KOPT-K1 (cell line): ENCODE measurements around the gene ADAM12.

Source experiments
- H3K27ac ChIP-seq: fragments of 200-600 bp; sonication (generic); 2 replicates; pipeline ENCODE4 v1.5.1; 2016; ENCODE audit warnings: antibody characterized with exemption, mild to moderate bottlenecking, low read depth, low read length; ENCODE audit not compliant: poor library complexity, severe bottlenecking
- H3K36me3 ChIP-seq: fragments of 200-600 bp; sonication (generic); 2 replicates; pipeline ENCODE4 v1.5.1; 2017; ENCODE audit warnings: antibody characterized with exemption, mild to moderate bottlenecking, low read length, moderate library complexity; ENCODE audit not compliant: insufficient read depth
- H3K9me3 ChIP-seq: fragments of 200-600 bp; sonication (generic); 2 replicates; pipeline ENCODE4 v1.5.1; 2017; ENCODE audit warnings: antibody characterized with exemption, low read length, mild to moderate bottlenecking; ENCODE audit not compliant: insufficient read depth, poor library complexity, severe bottlenecking

ADAM12 gene

DNA sequence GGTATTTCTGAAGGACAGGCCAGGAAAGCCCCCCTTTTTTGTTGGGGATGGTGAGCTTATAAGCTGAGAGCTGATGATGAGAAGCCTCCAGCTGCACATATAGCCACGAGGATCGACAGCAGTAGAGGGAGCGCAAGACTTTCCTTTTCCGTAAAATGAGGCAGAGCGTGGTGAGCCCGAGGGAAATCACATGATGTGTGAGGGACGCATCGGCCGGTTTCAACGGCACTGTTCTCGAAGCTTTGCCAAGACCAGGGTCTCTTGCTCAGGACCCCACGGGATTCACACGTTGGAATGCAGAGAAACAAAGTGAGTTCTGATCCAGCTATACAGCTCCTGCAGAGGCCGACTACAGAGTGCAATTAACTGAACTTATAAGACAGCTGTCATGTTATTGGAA lies 55.7 kb downstream of the ADAM12 start:
- Histone ChIP-seq H3K27ac (no peak overlapping the region), H3K9me3 (no peaks in the 10 kb centered on the region), H3K36me3 (no peaks in the 10 kb centered on the region)

DNA sequence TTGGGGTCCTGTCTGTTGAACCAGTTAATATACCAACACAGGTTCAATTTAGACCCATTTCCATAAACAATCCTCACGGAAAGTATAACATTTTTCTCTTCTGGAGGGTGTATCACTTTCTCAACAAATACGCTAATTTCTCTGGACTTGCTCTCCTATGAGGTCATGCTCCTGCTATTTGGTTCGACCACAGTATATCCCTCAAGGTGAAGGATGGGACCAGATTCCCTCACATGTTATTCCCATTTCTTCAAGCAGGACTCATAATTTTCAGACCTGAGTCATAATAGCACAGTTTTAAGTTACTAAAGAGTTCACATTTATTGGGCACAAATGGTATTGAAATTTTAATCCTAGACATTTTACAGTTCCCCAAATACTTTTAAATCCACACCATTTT lies 57.2 kb downstream of the ADAM12 start:
- no peak overlapping the region for H3K27ac ChIP-seq
- H3K36me3 ChIP-seq: no peaks in the 10 kb centered on the region
- no peaks in the 10 kb centered on the region for H3K9me3 ChIP-seq

DNA sequence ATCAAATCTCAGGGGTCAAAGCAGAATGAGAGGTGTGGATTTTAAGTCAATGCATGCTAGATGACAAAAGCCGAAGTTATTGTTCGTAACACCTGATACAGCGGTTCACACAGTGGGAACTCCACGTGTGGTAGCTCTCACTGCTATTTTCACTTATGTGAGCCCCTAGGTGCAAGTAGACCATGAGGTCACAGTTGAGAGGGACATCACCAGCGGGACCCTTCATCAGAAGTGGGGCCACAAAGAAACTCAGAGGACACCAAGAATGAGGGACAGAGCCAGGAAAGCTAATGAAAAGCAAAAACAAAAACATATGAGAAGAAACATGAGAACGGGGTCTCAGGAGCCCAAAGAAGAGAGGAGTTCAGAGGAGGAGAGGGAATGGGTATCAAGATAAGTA lies 63.5 kb downstream of the ADAM12 start:
- H3K27ac ChIP-seq: no peak overlapping the region
- no peaks in the 10 kb centered on the region for H3K36me3 ChIP-seq
- no peaks in the 10 kb centered on the region for H3K9me3 ChIP-seq

DNA sequence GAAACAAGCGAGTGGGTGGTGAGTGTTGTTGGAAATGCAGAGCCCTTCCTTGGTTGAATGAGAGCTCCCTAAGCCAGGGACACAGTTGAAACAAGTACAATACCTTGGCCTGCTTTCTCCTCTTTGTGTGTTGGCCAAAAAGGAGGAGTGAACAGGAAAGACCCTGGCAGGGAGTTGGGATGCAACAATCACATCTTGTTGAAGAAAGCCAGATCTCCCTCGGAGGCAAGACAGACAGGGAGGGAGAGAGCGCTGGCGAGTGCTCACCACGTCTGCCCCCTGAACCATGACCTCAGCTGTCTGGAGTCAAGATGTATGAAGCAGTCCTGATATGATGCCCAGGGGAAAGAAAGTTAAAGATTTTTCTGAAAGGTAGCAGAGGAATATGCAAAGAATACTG lies 66.8 kb downstream of the ADAM12 start:
- Histone ChIP-seq H3K36me3 (no peaks in the 10 kb centered on the region), H3K27ac (no peak overlapping the region), H3K9me3 (no peaks in the 10 kb centered on the region)

- Histone ChIP-seq H3K36me3 (no peaks in the 10 kb centered on the region), H3K27ac (no peak overlapping the region), H3K9me3 (no peaks in the 10 kb centered on the region)
Measured at GRCh38 chr10:126317751-126318150, 70.5 kb downstream of the ADAM12 start.

DNA sequence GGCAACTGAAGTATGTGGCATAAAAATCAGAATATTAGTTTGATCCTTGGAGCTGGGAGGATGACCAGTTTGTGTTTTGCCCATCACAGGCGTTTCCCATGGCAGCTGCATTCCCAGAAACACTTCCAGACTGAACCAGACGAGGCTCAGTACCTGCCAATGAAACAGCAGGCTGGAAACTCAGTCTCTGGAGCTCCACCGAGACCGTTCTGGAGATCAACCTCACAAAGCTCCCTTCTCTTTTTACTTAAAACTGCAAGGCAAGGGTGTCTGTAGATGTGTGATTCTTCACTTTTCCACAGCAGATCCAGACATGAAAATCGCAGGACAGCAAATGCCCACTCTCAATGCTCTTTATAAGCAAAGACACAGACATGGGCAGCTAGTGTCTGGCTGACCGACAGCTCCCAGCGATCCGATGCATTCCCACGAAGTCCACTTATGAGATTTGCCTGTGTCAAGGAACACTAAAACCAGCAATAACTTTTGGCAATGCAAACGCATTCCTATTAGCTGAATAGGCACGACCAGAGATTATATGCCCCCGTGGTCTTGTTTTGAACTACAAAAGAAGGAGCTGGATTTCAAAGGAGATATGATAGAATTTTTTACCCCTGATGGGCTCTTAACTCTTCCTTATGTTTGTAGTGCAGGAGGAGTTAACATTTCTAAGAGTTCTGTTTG lies 72.6 kb downstream of the ADAM12 start:
- H3K27ac ChIP-seq: no peak overlapping the region
- no peaks in the 10 kb centered on the region for H3K36me3 ChIP-seq
- no peaks in the 10 kb centered on the region for H3K9me3 ChIP-seq

GRCh38 chr10:126314863-126315493 lies 73.3 kb downstream of the ADAM12 start:
- no peaks in the 10 kb centered on the region for H3K36me3 ChIP-seq
- no peaks in the 10 kb centered on the region for H3K9me3 ChIP-seq
- H3K27ac ChIP-seq: no peak overlapping the region

- H3K36me3 ChIP-seq: no peaks in the 10 kb centered on the region
- H3K9me3 ChIP-seq: no peaks in the 10 kb centered on the region
- no peak overlapping the region for H3K27ac ChIP-seq
Measured at GRCh38 chr10:126312167-126312566, 76.1 kb downstream of the ADAM12 start.

DNA sequence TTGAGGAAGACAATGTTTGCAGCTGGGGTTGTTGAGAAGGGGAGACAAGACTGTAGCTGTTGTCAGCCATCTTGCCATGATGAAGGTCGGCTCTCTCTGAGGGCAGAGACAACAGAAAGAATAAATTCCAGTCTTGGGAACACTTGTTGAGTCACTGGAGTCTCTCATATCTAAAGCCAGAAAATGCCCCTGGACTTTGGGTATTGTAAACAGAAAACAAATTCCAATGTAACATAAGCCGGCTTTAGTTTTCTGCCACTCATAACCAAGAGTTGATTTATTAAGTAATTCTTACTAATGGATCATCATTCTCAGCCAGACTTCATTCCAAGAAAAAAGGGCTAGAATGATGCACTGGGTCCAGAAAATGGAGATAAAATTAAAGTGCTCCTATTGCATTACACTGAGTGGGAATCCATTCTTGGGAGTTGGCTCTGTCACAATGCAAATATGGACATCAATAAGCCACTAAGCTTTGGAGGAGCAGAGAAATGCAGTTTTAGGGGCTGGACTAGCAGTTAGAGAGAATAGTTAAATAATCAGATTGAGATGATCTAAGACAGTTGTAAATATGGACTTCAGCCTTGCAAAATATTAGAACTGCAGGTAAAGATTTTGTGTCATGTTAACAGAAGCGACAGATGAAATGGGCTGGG lies 78.9 kb downstream of the ADAM12 start:
- no peaks in the 10 kb centered on the region for H3K36me3 ChIP-seq
- no peaks in the 10 kb centered on the region for H3K9me3 ChIP-seq
- H3K27ac ChIP-seq: no peak overlapping the region

DNA sequence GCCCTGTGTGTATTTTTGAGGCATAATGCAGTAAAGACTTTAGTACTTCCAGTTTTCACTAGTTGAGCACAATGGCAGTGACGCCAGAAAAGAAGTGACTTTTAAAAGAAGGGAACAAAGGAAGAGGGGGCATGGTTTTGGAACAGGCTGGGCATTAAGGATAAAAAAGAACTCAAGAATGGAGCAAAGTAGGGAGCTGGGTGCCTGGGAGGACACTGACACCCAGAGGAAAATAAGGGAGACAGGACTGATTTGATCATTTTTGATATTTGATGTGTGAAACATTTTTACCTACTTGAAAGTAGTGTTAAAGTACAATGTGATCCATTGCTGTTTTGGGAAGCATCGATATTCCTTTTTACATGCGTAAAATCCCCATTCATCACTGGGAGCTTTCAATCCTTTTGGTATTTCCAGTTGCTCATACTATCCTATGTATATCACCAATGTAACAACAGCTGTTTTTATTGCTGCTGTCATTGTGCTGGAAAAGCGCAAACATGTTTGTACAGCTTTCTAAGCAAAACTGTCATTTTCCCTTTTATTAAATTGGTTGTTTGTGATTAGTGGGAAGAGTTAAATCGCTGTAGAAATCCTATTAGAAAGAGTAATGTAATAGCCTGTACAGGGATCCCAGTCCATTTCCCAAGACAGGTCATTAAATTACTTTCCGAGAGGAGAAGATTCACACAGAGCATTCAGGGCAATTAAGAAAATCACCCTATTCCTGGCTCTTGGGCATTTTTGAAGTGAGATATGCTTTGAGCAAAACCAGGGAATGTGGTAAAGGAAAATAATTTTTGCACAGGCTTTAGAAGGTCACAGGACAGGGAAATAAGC lies 85.2 kb downstream of the ADAM12 start:
- Histone ChIP-seq H3K36me3 (no peaks in the 10 kb centered on the region), H3K9me3 (no peaks in the 10 kb centered on the region), H3K27ac (no peak overlapping the region)

GRCh38 chr10:126302476-126302756 lies 85.9 kb downstream of the ADAM12 start:
- peaks cover 3% of the 10 kb centered on the region for H3K9me3 ChIP-seq
- H3K36me3 ChIP-seq: no peaks in the 10 kb centered on the region
- no peak overlapping the region for H3K27ac ChIP-seq

- Histone ChIP-seq H3K9me3 (peaks cover 3% of the 10 kb centered on the region), H3K36me3 (no peaks in the 10 kb centered on the region), H3K27ac (no peak overlapping the region)
Measured at GRCh38 chr10:126301701-126302475, 86.4 kb downstream of the ADAM12 start.

DNA sequence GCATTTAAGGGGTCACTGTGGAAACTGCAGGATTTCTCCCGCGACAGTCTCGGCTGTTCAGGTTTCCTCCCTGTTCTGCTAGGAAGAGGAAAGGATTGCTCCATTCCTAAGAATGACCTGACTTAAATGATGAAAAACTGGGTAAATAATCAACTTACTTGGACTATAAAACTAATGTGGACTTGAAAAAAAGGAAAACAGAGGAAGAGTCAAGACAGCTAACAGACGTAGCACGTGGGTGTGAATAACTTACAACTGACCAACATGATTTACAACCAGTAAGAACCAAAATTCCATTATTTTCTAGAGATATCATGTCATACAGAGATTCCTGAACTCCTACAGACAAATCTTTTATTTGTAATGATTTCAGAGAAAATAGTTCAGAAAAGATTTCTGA lies 93.8 kb downstream of the ADAM12 start:
- Histone ChIP-seq H3K27ac (no peak overlapping the region), H3K36me3 (no peaks in the 10 kb centered on the region), H3K9me3 (peaks cover 3% of the 10 kb centered on the region)

- Histone ChIP-seq H3K36me3 (no peaks in the 10 kb centered on the region), H3K9me3 (no peaks in the 10 kb centered on the region), H3K27ac (no peak overlapping the region)
Measured at GRCh38 chr10:126290232-126290631, 98.0 kb downstream of the ADAM12 start.
